Measurements from ENCODE around the gene ARSI.

- TF ChIP-seq CTCF (conservative IDR thresholded peaks at IDR 0.05 in 1 of 2, IDR thresholded peaks at IDR 0.05 in 1 of 2; ENCODE audit: extremely low read depth in 1 of 2, insufficient read depth in 1 of 2, low read depth in 1 of 2, low read length in 2 of 2) (no peak), EZH2 (IDR thresholded peaks at IDR 0.05; ENCODE audit: borderline replicate concordance, low read length) (no peak)
These were observed 5.1 kb upstream of the ARSI start for GRCh38 chr5:150307617-150308426.

All from mammary epithelial cell (primary cell).